Astrocyte (in vitro differentiated cells and primary cell): ENCODE results near the gene TFG.

Experiments used
- EZH2 ChIP-seq: IDR thresholded peaks from 2 replicates; pipeline ENCODE4 v1.6.1; 2012; ENCODE audit warnings: mild to moderate bottlenecking, low read length, inconsistent platforms; ENCODE audit not compliant: insufficient read depth
- TF ChIP-seq, protein P1 (sequence below): IDR thresholded peaks from 2 replicates; pipeline ENCODE4 v1.5.1; 2011; ENCODE audit warnings: low read depth, mild to moderate bottlenecking, inconsistent platforms, low read length, moderate library complexity; ENCODE audit not compliant: insufficient read depth

DNA sequence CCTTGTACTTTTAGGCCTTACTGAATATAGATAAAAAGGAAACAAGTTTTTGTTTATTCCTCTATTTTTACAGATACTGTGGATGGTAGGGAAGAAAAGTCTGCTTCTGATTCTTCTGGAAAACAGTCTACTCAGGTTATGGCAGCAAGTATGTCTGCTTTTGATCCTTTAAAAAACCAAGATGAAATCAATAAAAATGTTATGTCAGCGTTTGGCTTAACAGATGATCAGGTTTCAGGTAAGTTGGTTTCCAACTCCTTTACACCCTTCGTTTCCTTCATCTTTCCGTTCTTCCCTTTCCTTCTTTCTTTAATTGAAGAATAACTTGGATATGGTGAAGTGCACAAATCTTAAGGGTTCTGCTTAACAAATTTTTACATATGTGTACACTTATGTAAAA lies 23.1 kb downstream of the TFG start:
- TF ChIP-seq, protein P1, sequence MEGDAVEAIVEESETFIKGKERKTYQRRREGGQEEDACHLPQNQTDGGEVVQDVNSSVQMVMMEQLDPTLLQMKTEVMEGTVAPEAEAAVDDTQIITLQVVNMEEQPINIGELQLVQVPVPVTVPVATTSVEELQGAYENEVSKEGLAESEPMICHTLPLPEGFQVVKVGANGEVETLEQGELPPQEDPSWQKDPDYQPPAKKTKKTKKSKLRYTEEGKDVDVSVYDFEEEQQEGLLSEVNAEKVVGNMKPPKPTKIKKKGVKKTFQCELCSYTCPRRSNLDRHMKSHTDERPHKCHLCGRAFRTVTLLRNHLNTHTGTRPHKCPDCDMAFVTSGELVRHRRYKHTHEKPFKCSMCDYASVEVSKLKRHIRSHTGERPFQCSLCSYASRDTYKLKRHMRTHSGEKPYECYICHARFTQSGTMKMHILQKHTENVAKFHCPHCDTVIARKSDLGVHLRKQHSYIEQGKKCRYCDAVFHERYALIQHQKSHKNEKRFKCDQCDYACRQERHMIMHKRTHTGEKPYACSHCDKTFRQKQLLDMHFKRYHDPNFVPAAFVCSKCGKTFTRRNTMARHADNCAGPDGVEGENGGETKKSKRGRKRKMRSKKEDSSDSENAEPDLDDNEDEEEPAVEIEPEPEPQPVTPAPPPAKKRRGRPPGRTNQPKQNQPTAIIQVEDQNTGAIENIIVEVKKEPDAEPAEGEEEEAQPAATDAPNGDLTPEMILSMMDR = no peak
- TF ChIP-seq EZH2 = no peak
